Measurements from ENCODE around the gene ATP1B2.

The ATP1B2 gene

DNA sequence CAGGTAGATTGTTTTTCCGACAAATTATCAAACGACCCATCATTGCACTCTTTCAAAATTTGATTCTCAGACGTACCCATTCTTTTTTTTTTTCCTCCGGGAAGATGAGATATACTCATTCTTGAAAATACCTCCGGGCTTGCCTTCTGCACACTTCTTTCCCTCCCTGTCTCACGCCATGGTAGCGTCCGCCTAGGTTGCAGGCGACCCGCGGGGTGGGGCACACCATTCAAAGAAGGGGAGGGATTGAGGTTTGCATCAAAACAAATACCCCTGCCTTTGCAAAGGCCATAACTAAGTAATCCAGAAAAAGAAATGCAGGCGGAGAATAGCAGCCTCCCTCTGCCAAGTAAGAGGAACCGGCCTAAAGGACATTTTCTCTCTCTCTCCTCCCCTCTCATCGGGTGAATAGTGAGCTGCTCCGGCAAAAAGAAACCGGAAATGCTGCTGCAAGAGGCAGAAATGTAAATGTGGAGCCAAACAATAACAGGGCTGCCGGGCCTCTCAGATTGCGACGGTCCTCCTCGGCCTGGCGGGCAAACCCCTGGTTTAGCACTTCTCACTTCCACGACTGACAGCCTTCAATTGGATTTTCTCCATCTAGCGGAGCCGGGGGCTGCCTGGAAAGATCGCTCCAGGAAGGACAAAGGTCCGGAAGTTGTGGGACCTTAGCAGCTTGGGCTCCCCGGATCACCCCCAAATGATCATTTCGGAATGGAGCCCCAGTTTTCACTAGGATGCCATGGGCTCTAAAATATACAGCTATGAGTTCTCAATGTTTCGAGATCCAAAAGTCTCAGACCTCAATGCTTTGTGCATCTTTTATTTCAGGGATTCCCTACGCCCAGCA, 35.7 kb downstream of the ATP1B2 start:
- FAIRE-seq, result no peak

DNA sequence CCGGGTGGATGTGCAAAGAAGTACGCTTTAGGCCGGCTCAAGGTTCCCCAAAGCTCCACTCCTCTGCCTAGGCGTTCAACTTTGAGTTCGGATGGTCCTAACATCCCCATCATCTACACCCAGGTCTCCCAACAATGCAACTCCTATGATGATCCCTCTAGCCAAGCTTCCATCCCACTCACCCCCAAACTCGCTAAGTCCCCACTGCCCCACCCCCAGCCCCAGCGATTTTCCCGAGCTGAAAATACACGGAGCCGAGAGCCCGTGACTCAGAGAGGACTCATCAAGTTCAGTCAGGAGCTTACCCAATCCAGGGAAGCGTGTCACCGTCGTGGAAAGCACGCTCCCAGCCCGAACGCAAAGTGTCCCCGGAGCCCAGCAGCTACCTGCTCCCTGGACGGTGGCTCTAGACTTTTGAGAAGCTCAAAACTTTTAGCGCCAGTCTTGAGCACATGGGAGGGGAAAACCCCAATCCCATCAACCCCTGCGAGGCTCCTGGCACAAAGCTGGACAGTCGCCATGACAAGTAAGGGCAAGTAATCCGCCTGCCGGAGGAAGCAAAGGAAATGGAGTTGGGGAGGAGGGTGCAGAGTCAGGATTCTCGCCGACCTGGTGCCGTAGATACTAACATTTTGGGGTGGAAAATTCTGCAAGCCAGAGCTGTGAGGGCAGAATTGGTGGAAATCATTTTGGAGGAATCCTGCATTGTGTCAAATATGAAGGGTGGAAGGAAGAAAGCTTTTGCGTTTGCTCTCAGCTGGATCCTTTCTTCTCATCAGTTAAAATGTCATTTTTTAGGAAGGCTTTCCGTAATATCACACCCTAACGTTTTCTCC, 36.6 kb downstream of the ATP1B2 start, which contains the start of gene TP53:
TSS of gene TP53 (minus strand) at position 419 of the 836 bp plus-strand sequence. CDS start 10,896 bp downstream, outside the sequence.
- peak; percentile 80 for FAIRE-seq

DNA sequence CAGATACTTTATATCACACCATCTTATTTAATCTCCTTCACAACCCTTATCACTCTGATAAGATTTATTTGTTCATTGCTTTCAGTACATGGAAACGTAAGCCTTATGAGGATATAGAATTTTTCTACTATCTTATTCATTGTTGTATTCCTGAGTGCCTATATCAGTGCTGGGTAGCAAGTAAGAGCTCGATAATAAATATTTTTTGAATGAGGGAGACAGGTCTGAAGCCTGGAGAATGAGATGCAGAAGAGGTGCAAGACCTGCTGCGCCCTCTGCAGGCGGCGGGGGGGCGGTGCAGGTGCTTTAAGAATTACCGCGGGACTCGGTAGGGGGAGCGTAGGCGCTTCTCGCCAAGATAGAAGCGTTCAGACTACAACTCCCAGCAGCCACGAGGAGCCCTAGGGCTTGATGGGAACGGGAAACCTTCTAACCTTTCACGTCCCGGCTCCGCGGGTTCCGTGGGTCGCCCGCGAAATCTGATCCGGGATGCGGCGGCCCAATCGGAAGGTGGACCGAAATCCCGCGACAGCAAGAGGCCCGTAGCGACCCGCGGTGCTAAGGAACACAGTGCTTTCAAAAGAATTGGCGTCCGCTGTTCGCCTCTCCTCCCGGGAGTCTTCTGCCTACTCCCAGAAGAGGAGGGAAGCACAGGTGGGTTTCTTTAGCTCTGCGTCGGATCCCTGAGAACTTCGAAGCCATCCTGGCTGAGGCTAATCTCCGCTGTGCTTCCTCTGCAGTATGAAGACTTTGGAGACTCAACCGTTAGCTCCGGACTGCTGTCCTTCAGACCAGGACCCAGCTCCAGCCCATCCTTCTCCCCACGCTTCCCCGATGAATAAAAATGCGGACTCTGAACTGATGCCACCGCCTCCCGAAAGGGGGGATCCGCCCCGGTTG, 37.4 kb downstream of the ATP1B2 start, which contains the start of gene WRAP53:
TSS of gene WRAP53 (plus strand) at position 570 of the 900 bp plus-strand sequence. CDS start at position 742, 172 bp downstream.
- FAIRE-seq, result peak; percentile 99

DNA sequence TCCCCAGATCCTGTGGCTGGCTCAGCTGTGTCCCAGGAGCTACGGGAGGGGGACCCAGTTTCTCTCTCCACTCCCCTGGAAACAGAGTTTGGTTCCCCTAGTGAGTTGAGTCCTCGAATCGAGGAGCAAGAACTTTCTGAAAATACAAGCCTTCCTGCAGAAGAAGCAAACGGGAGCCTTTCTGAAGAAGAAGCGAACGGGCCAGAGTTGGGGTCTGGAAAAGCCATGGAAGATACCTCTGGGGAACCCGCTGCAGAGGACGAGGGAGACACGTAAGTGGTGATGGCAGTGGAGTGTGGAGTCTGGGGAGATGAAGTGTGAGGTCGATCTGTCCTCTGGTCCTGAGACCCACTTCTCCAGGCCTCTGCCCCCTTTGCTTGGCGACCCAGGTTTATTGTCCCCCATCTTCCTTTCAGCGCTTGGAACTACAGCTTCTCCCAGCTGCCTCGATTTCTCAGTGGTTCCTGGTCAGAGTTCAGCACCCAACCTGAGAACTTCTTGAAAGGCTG, 38.1 kb downstream of the ATP1B2 start:
- no peak for FAIRE-seq

DNA sequence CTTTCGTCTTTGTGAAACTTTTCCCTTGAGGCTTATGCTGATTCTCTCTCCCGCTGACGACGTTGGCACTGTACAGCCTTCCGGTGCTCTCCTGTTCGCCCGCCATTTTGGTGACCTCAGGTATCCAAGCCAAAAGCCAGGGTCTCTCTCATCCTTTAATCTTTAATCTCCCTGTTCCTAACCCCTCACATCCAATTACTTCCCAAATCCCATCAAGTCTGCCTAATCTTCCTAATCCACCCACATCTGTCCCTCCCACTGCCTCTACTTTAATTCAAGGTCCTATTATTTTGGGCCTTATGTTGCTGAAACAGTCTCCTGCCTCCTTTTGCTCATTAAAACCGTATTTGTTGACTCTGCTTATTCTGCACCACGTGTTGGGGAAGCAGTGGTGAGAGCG, 44.9 kb downstream of the ATP1B2 start:
- FAIRE-seq, result no peak

DNA sequence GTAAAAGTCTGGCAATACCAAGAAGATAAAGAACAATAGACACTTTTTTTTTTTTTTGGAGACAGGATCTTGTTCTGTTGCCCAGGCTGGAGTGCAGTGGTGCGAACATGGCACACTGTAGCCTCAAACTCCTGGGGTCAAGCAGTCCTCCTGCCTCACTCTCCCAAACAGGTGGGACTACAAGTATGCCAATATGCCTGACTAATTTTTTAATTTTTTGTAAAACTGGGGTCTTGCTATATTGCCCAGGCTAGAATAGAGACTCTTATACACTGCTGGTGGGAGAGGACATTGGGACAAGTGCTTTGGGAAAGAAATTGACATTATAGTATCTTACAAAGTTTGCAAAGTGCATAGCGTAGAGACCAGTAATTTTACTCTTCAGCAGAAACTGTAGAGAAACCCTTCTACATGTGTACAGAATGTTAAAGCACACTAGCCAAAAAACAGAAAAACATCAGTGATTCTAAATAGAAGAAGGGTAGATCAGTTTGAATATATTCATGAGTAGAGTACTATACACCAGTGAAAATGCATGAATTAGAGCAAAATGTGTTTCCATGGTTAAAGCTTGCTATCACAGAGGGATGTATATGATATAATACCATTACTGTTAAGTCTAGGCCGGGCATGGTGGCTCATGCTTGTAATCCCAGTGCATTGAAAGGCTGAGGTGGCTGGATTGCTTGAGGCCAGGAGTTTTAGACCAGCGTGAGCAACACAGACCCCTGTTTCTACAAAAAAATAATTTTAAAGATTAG, 47.3 kb downstream of the ATP1B2 start:
- FAIRE-seq, result no peak

DNA sequence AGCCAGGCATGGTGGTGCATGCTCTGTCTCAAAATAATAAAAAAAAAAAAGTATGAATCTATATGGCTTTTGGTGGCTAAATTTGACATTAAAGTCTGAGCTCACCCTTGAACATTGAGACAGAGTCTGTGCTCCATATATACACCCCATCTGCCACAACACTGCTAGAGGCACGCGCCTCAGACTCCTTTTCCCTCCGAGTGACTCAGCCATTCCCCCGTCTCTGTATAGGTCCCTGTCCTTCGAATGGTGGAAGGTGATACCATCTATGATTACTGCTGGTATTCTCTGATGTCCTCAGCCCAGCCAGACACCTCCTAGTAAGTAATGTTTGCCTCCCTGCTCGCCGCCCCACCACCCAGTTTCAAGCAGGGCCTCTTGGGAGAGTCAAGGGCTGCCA, 49.8 kb downstream of the ATP1B2 start:
- no peak for FAIRE-seq

DNA sequence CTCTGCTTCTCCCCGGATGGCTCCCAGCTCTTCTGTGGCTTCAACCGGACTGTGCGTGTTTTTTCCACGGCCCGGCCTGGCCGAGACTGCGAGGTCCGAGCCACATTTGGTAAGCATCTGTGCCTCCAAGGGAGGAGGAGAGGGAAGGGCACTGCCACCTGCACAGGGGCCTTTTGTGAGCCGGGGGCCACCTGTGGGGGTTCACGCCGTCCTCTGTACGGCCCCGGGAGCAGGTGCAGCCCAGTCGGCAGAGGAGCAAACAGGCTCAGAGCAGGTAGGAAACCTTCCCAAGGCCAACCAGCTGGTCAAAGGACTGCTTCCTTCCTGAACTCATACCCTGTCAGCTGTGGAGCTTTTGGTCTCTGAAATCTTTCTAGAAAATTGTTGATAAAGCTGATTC, 51.0 kb downstream of the ATP1B2 start:
- no peak for FAIRE-seq

DNA sequence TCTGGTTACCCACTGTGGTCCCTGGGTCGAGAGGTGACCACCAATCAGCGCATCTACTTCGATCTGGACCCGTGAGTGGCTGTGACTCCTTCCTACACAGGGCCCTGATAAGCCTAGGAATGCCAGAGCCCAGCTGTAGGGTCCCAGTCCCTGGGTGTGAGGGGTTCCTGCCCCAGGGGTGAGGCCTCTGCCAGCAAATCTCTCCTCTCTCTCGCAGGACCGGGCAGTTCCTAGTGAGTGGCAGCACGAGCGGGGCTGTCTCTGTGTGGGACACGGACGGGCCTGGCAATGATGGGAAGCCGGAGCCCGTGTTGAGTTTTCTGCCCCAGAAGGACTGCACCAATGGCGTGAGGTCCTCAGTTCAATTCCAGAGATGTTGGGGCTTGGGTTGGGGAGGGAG, 52.0 kb downstream of the ATP1B2 start:
- FAIRE-seq, result no peak

DNA sequence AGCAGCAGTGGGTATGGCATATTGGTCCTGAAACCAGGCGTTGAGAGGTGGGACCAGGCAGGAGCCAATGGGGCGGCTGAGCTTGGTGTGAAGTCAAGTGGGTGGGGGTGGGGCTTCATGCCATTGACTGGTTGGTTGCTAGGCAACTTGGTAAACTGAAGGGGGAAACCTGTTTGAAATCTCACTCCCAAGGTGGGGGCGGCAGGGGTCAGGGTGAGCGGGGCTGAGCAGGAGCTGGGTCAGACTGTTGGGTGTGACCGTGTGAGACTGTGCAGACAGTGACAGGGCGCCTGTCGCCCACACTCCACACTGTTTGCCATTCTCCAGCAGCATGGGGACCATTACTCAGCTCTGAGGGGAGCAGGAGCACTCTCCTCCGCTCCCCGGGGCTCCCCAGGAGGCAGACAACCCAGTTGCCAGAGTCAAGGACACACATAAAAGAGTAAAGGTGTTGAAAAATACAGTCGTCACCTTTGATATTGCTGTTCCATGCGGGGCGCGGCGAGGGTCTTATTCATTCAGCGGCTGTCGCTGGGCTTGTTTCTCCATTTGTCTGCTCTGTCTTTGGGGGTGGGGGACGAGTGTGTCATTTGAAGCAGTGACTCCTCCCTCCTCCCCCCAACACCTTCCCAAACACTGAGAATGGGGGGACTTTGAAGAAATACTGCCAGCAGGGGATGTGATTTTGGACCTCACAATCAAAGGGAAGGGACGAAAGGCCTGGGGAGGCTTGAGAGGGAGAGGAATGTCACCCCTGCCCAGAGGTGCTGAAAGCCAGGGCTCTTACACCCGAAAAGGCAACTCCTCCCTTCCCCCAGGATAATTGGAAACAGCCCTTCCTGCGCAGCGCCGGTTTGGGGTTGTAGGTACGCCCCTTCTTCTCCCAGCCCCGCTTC, 53.1 kb downstream of the ATP1B2 start:
- FAIRE-seq, result no peak

DNA sequence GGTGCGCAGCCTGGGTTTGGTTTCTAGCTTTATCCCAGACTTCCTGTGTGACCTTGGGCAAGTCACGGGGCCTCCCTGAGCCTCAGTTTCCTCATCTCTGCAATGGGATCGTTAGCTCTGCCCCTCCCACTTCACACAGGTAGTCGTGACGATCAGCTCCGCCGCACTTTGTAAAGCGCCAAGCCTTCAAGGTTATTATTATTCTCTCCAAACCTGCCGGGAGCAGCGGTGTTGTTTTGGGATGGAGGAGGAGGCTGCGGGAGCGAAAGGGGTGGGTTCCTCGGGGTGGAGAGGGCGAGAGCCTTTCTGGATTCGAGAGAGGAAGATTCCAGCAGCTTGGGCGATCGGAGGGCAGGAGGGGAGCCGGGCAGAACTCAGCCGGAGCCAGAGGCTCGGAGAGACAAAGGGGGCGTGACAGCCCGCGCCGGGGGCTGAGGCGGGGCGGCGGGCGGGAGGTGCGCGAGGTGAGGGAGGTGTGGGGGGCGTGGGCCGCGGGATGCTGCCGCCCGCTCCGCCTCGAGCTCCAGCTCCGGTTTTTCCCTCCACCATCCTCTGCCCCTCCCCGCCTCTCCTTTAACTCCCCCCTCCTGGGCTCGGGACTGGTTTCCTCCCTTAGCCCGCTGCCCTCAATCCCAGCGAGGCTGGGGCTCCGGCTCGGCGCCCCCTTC, 54.0 kb downstream of the ATP1B2 start, which contains the start of gene EFNB3:
TSS of gene EFNB3 (plus strand) at position 602 of the 668 bp plus-strand sequence. CDS start 397 bp downstream, outside the sequence.
- no peak for FAIRE-seq

DNA sequence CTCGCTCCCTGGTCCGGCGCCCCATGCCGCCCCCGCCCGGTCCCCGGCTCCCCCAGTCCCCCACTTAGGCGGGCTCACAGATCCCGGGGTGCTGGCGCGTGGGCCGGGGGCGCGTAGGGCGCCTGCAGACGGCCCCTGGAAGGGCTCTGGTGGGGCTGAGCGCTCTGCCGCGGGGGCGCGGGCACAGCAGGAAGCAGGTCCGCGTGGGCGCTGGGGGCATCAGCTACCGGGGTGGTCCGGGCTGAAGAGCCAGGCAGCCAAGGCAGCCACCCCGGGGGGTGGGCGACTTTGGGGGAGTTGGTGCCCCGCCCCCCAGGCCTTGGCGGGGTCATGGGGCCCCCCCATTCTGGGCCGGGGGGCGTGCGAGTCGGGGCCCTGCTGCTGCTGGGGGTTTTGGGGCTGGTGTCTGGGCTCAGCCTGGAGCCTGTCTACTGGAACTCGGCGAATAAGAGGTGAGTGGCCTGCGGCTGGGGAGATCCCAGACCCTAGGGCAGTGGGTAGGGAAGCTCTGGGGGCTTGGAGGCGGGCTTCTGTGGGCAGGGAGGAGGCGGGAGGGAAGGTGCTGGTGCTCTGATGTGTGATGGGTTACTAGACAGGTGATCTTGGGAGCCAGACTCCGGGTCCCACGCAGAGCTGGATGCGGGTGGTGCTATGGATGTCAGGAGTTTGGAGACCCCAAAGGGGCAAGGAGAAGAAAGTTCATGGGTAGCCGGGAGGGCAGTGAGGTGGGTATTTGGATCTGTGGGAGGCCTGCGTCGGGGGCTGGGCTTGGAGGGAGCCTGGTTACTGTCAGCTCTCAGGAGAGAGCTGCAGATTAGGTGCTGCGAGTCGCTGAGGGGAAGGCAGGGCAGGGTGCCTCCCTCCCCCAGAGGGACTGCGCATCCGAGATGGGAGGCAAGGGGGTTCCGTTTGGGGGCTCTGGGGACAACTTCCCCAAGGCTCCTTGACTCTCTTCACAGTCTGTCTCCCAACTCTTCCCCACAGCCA, 54.8 kb downstream of the ATP1B2 start:
- no peak for FAIRE-seq

DNA sequence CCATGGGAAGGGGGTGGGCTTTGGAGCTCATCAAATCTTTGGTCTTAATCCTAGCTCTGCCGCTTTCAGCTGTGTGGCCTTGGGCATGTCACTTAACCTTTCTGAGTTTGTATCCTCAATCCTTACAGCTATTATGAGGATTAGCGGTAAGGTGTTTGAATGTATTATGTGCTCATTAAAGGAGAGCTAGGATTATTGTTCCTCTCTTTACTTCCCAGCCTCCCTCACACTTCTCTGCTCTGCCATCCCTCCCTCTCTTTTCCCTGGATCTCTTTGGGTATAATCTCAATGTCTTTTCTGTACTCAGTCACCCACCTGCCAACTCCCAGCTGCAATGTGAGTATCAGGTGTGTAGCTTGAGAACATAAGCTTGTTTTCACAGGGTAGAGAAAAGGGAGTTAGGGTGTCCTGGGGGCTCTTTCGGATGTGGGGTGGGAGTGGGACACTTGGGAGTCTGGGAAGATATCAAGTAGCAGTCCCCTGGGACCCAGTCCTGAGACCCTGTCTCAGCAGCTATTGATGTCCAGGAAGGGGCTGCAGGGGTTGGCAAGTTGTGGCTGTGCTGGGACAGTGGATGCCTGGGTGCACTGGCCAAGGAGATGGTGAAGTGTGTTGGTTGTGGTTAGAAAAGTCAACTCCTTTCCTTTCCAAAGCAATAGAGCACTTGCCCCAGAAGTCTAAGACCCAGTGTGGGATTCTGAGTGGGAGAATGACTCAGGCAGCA, 56.1 kb downstream of the ATP1B2 start:
- no peak for FAIRE-seq
